GM23248 (cell line): ENCODE measurements around the gene LRRC7. TPM values are rescaled to one million over a fixed set of nuclear protein-coding genes. Genes with fewer than 3 reads are reported as not detected.

ENCODE experiments used
- DNase-seq: peaks from one replicate; pipeline ENCODE4 v3.0.0-alpha.2; 2015
- H2AFZ ChIP-seq: fragments of 200-600 bp; sonication (generic); 2 replicates; pipeline ENCODE4 v1.6.1; 2016; ENCODE audit warnings: antibody characterized with exemption
- H3F3A ChIP-seq: fragments of 200-600 bp; sonication (generic); 2 replicates; pipeline ENCODE4 v1.6.1; 2016; ENCODE audit warnings: mild to moderate bottlenecking, antibody characterized with exemption, mixed run types; ENCODE audit not compliant: insufficient read depth
- H3K27ac ChIP-seq: fragments of 200-600 bp; sonication (generic); 2 replicates; pipeline ENCODE4 v1.5.1; 2016; ENCODE audit warnings: mild to moderate bottlenecking
- H3K27me3 ChIP-seq: fragments of 200-600 bp; sonication (generic); replicated peaks from 2 replicates; pipeline ENCODE4 v1.6.1; 2016; ENCODE audit warnings: mild to moderate bottlenecking; ENCODE audit not compliant: insufficient read depth
- H3K36me3 ChIP-seq: fragments of 200-600 bp; sonication (generic); 2 replicates; pipeline ENCODE4 v1.6.1; 2016; ENCODE audit warnings: low read depth, mild to moderate bottlenecking
- H3K4me1 ChIP-seq: fragments of 200-600 bp; sonication (generic); 2 replicates; pipeline ENCODE4 v1.6.1; 2016; ENCODE audit warnings: mild to moderate bottlenecking; ENCODE audit not compliant: insufficient read depth
- H3K4me2 ChIP-seq: fragments of 200-600 bp; sonication (generic); one replicate; pipeline ENCODE4 v1.6.1; 2016; ENCODE audit warnings: mild to moderate bottlenecking; ENCODE audit not compliant: unreplicated experiment
- H3K4me3 ChIP-seq: fragments of 200-600 bp; sonication (generic); 2 replicates; pipeline ENCODE4 v1.5.1; 2016; ENCODE audit warnings: mild to moderate bottlenecking
- H3K79me2 ChIP-seq: fragments of 200-600 bp; sonication (generic); 2 replicates; pipeline ENCODE4 v1.6.1; 2016; ENCODE audit warnings: mild to moderate bottlenecking; ENCODE audit not compliant: insufficient read depth
- H3K9ac ChIP-seq: fragments of 200-600 bp; sonication (generic); 2 replicates; pipeline ENCODE4 v1.6.1; 2016; ENCODE audit warnings: mild to moderate bottlenecking
- H3K9me2 ChIP-seq: fragments of 200-600 bp; sonication (generic); 2 replicates; pipeline ENCODE4 v1.6.1; 2016; ENCODE audit warnings: mixed run types, mild to moderate bottlenecking, moderate library complexity; ENCODE audit not compliant: insufficient read depth
- H3K9me3 ChIP-seq: fragments of 200-600 bp; sonication (generic); one replicate; pipeline ENCODE4 v1.6.1; 2017; ENCODE audit warnings: low read depth
- H4K20me1 ChIP-seq: fragments of 200-600 bp; sonication (generic); 2 replicates; pipeline ENCODE4 v1.6.0; 2016; ENCODE audit not compliant: insufficient read depth
- EZH2 ChIP-seq: fragments of 200-600 bp; sonication (generic); IDR thresholded peaks from 2 replicates; pipeline ENCODE4 v1.6.1; 2018; ENCODE audit warnings: antibody characterized with exemption, mild to moderate bottlenecking; ENCODE audit not compliant: insufficient read depth, poor library complexity, severe bottlenecking
- EZH2phosphoT487 ChIP-seq: fragments of 200-600 bp; sonication (generic); IDR thresholded peaks from 2 replicates; pipeline ENCODE4 v1.6.1; 2018; ENCODE audit warnings: antibody characterized with exemption, moderate library complexity, mild to moderate bottlenecking, low read depth; ENCODE audit not compliant: insufficient read depth
- WGBS, 2 experiments: methylation state at CpG; one replicate each; pipeline ENCODE4 v1.1.6; 2015 to 2017; ENCODE audit warnings: low lambda C conversion rate in 2 of 2, low coverage in 1 of 2; ENCODE audit errors: missing lambda C conversion rate in 2 of 2; 5-methylcytosine and 5-hydroxymethylcytosine counted together
- in situ Hi-C: fragments of 300-500 bp; cut with MboI; formaldehyde crosslinking; loops from 2 replicates; pipeline ENCODE4 v1.15.0; 2020
- polyA plus RNA-seq: library from polyadenylated mRNA; unstranded; fragments of >200 nt; fragmentation: Nextera tagmentation; extraction: Ambion mirVana; gene quantifications from 2 replicates; pipeline ENCODE4 v1.2.1, GENCODE V29; 2016
- total RNA-seq: library from RNA; depleted of rRNA; stranded (reverse); fragments of >200 nt; shearing (Covaris generic); gene quantifications from 2 replicates; pipeline ENCODE4 v1.2.3, GENCODE V29; 2014

The LRRC7 gene
- total and polyA plus RNA-seq, 2 experiments from 2014 or later = 0.29 TPM; not detected in 1

- Histone ChIP-seq H2AFZ (no peak overlapping the region), H3K27me3 (no peaks in the 10 kb centered on the region), H3K27ac (no peak overlapping the region), H3K9me2 (no peaks in the 10 kb centered on the region), H3K36me3 (0 out of 2 replicates have a peak, but pooled peaks cover 6% of the 10 kb centered on the region), H3K9me3 (no peaks in the 10 kb centered on the region), H3F3A (no peaks in the 10 kb centered on the region; the same call in 1 of the 2 replicates), H3K9ac (no peak overlapping the region), H3K79me2 (no peaks in the 10 kb centered on the region), H3K4me1 (no peaks in the 10 kb centered on the region), H4K20me1 (no peaks in the 10 kb centered on the region), H3K4me2 (no peak overlapping the region), H3K4me3 (no peak overlapping the region)
- WGBS, 2 experiments = 32 to 53% methylated on average over 1 of the region's 1 CpG
- in situ Hi-C loops = no loop called here
- TF ChIP-seq EZH2 (no peak), EZH2phosphoT487 (no peak)
- peak; percentile 32 for DNase-seq
Measured at GRCh38 chr1:70084314-70084915, 516.7 kb downstream of the LRRC7 start.

GRCh38 chr1:70085521-70085920 is 517.8 kb downstream of the LRRC7 start:
- Histone ChIP-seq H3K9ac (no peak overlapping the region), H3K36me3 (0 out of 2 replicates have a peak, but pooled peaks cover 6% of the 10 kb centered on the region), H3K27ac (no peak overlapping the region), H3K4me1 (peaks cover 9% of the 10 kb centered on the region), H3K79me2 (no peaks in the 10 kb centered on the region), H3K9me3 (no peaks in the 10 kb centered on the region), H3F3A (peaks cover 6% of the 10 kb centered on the region; the same call in 1 of the 2 replicates), H2AFZ (no peak overlapping the region), H3K4me2 (no peak overlapping the region), H3K4me3 (no peak overlapping the region), H3K27me3 (no peaks in the 10 kb centered on the region), H4K20me1 (no peaks in the 10 kb centered on the region), H3K9me2 (no peaks in the 10 kb centered on the region)
- in situ Hi-C loops = no loop called here
- DNase-seq = no peak
- no peak for TF ChIP-seq EZH2phosphoT487
- TF ChIP-seq EZH2 = no peak

- Histone ChIP-seq H3K9me2 (no peaks in the 10 kb centered on the region), H3K4me3 (no peak overlapping the region), H3K36me3 (0 out of 2 replicates have a peak, but pooled peaks cover 6% of the 10 kb centered on the region), H3K27ac (no peak overlapping the region), H4K20me1 (no peaks in the 10 kb centered on the region), H3K9me3 (no peaks in the 10 kb centered on the region), H2AFZ (no peak overlapping the region), H3K4me2 (no peak overlapping the region), H3K27me3 (no peaks in the 10 kb centered on the region), H3F3A (peaks cover 15% of the 10 kb centered on the region; the same call in 1 of the 2 replicates), H3K79me2 (no peaks in the 10 kb centered on the region), H3K4me1 (peaks cover 20% of the 10 kb centered on the region), H3K9ac (no peak overlapping the region)
- no peak for DNase-seq
- 97 to 98% methylated on average over 1 of the region's 1 CpG for WGBS, 2 experiments
- in situ Hi-C loops = no loop called here
- TF ChIP-seq EZH2 (no peak), EZH2phosphoT487 (no peak)
Measured at GRCh38 chr1:70086897-70087296, 519.2 kb downstream of the LRRC7 start.

DNA sequence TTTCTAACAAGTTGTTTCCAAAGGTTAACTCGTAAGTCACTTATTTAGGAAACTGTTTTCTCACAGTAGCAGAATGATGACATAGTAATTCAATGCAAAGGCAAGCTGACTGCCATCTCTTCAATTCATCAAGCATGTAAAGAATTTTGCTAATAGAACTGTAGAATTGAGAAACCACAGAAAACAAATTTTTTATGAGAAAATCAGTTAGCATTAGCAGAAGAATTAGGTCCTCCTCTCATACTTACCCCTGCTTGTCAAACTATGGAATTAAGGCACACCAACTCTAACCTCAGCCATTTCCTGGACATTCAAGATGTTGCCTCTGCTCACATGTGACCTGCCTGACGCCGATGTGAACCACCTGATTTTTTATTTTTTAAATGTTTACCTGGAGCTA is 522.4 kb downstream of the LRRC7 start:
- no peak overlapping the region for H3K27ac ChIP-seq
- DNase-seq = no peak
- TF ChIP-seq EZH2phosphoT487 (no peak), EZH2 (no peak)

DNA sequence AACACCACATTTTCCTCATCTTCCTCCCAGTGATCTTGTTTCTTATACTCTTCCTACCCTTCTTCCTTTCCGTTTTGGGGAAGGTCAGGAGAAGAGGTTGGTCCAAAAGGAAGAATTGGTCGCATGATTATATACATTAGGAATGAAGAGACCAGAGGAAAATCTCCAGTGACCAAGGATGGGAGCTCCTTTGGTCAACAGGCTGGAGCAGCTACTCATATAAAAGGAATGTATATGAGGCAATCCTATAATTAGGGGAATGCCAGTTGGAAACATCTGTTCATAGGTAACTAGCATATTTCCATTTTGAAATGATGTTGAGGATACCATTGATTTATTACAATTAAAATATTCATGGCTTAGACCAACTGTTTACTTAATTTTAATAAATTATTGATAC is 523.2 kb downstream of the LRRC7 start:
- H3K36me3 ChIP-seq = no peaks in the 10 kb centered on the region
- no peaks in the 10 kb centered on the region for H4K20me1 ChIP-seq
- peak; percentile 70 for DNase-seq
- H3K4me2 ChIP-seq = peak overlapping the region; percentile 24
- no peak overlapping the region for H3K9ac ChIP-seq
- no peaks in the 10 kb centered on the region for H3K79me2 ChIP-seq
- H3K4me1 ChIP-seq = peaks cover 20% of the 10 kb centered on the region
- no peaks in the 10 kb centered on the region for H3K9me3 ChIP-seq
- H3F3A ChIP-seq = peaks cover 15% of the 10 kb centered on the region; the same call in 1 of the 2 replicates
- no peaks in the 10 kb centered on the region for H3K27me3 ChIP-seq
- H3K4me3 ChIP-seq = peak overlapping the region; percentile 30; the same call in 1 of the 2 replicates
- TF ChIP-seq EZH2phosphoT487 (no peak), EZH2 (no peak)
- H3K9me2 ChIP-seq = no peaks in the 10 kb centered on the region
- 21 to 25% methylated on average over 2 of the region's 2 CpGs for WGBS, 2 experiments
- H3K27ac ChIP-seq = peak overlapping the region; percentile 19; the same call in 1 of the 2 replicates
- in situ Hi-C loops = no loop called here
- H2AFZ ChIP-seq = peak overlapping the region; percentile 35; the same call in 1 of the 2 replicates

More for the DNA sequence above, 522.4 kb downstream of the LRRC7 start:
- in situ Hi-C loops = no loop called here
- WGBS, 2 experiments = 90 to 99% methylated on average over 3 of the region's 3 CpGs
- no peaks in the 10 kb centered on the region for H3K79me2 ChIP-seq
- H3K27me3 ChIP-seq = no peaks in the 10 kb centered on the region
- H4K20me1 ChIP-seq = no peaks in the 10 kb centered on the region
- H3K9ac ChIP-seq = no peak overlapping the region
- peak overlapping the region; percentile 24 for H3K4me2 ChIP-seq
- H3K36me3 ChIP-seq = no peaks in the 10 kb centered on the region
- peak overlapping the region; percentile 30; the same call in 1 of the 2 replicates for H3K4me3 ChIP-seq
- H3F3A ChIP-seq = peaks cover 15% of the 10 kb centered on the region; the same call in 1 of the 2 replicates
- no peak overlapping the region for H2AFZ ChIP-seq
- no peaks in the 10 kb centered on the region for H3K9me3 ChIP-seq
- peaks cover 20% of the 10 kb centered on the region for H3K4me1 ChIP-seq
- H3K9me2 ChIP-seq = no peaks in the 10 kb centered on the region
